ENCODE data around the gene TEDC2.

TEDC2 gene

DNA sequence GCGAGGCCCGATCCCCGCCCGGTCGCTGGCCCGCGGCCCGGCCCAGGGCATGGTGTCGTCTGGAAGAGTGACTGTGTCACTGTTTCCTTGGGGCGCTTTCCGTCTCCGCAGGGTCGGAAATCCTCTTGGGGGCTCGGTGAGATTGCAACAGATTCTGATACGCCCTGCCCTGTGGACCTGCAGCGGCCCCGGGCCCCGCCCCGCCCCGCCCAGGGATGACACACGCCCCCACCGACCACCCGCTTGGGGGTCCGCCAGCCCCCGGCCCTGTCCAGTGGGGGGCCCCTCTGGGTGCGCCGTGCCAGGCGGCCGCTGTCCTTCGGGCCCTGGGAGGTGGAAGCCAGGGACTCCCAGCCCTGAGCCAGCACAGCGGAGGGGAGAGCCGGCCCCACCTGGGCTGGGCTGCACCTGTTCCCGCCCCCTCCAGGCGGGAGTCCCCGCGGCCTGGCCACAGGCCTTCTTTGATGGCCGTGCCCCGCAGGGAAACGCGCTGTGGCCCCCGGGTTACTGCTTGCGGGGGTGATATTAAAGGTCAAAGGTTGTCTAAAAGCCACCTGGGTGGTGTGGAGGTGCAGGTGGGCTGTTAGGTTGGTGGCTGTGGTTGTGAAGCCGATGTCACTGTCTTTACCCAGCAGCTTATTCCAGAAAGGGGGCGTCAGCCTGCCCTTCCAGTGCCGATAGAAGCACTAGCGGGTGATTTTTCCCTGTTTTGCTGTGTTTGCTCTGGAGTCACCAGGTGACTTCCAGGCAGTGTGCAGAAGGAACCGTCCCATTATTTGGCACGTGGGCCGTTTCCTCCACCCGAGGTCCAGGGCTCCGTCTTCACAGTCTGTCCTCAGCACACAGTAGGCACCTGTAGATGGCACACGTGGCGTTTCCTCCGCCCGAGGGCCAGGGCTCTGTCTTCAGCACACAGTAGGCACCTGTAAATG lies 15.8 kb downstream of the TEDC2 start:
- Histone ChIP-seq H3K79me2 (ENCODE audit: low read length) (peaks cover 23% of the 10 kb centered on the region), H3K27me3 (replicated peaks; ENCODE audit: insufficient read depth, low read length) (peaks cover 26% of the 10 kb centered on the region), H3K27ac (ENCODE audit: low read length) (no peak overlapping the region), H2AFZ (ENCODE audit: low read length) (peak overlapping the region; percentile 58), H3K36me3 (replicated peaks; ENCODE audit: insufficient read depth, low read length) (no peaks in the 10 kb centered on the region), H3K9me3 (replicated peaks; ENCODE audit: insufficient read depth, low read length) (no peaks in the 10 kb centered on the region), H3K9me2 (replicated peaks; ENCODE audit: insufficient read depth, low read length) (no peaks in the 10 kb centered on the region), H3K4me2 (ENCODE audit: low read depth, low read length) (peak overlapping the region; percentile 98), H3K4me1 (ENCODE audit: low read length) (no peaks in the 10 kb centered on the region), H3K9ac (ENCODE audit: low read length) (peak overlapping the region; percentile 29; the same call in 1 of the 2 replicates), H3K4me3 (ENCODE audit: low read length) (peak overlapping the region; percentile 67), H3F3A (ENCODE audit: insufficient read depth, low read length) (peaks cover 6% of the 10 kb centered on the region; the same call in 1 of the 2 replicates), H4K20me1 (ENCODE audit: insufficient read depth, low read length) (no peaks in the 10 kb centered on the region)
- peak; percentile 32 for DNase-seq
- TF ChIP-seq EZH2 (optimal IDR thresholded peaks at IDR 0.05; ENCODE audit: low read depth, low read length), result no peak
- TF ChIP-seq EZH2phosphoT487 (IDR thresholded peaks at IDR 0.05; ENCODE audit: low read length), result no peak
- TF ChIP-seq, protein P1, sequence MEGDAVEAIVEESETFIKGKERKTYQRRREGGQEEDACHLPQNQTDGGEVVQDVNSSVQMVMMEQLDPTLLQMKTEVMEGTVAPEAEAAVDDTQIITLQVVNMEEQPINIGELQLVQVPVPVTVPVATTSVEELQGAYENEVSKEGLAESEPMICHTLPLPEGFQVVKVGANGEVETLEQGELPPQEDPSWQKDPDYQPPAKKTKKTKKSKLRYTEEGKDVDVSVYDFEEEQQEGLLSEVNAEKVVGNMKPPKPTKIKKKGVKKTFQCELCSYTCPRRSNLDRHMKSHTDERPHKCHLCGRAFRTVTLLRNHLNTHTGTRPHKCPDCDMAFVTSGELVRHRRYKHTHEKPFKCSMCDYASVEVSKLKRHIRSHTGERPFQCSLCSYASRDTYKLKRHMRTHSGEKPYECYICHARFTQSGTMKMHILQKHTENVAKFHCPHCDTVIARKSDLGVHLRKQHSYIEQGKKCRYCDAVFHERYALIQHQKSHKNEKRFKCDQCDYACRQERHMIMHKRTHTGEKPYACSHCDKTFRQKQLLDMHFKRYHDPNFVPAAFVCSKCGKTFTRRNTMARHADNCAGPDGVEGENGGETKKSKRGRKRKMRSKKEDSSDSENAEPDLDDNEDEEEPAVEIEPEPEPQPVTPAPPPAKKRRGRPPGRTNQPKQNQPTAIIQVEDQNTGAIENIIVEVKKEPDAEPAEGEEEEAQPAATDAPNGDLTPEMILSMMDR (IDR thresholded peaks at IDR 0.05; ENCODE audit: low read length), result 0 out of 2 replicates have a peak, but pooled peaks have one; percentile 4

DNA sequence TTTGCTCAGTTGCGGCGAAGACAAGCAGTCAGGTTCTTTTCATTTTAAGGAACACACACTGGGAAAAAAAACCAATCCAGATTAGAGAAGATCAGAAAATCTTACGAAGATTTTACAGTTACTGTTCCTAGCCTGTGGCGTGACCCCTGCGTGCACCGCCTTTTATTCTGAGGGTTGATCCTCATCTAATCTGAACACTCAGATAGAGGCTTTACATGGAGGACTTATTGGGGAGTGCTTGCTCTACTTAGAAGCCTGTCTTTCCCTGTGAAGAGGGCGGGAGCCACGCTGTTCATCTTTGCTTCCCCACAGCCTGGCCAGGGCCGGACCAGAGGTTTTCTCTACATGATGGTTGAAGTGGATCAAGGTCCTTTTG lies 16.4 kb downstream of the TEDC2 start:
- Histone ChIP-seq H3K4me2 (ENCODE audit: low read depth, low read length) (0 out of 2 replicates have a peak overlapping the region, but pooled peaks have one; percentile 98), H3K36me3 (replicated peaks; ENCODE audit: insufficient read depth, low read length) (no peaks in the 10 kb centered on the region), H2AFZ (ENCODE audit: low read length) (no peak overlapping the region), H3K9me3 (replicated peaks; ENCODE audit: insufficient read depth, low read length) (no peaks in the 10 kb centered on the region), H3K4me3 (ENCODE audit: low read length) (no peak overlapping the region), H3K9ac (ENCODE audit: low read length) (no peak overlapping the region), H3K9me2 (replicated peaks; ENCODE audit: insufficient read depth, low read length) (no peaks in the 10 kb centered on the region), H3K27me3 (replicated peaks; ENCODE audit: insufficient read depth, low read length) (peaks cover 21% of the 10 kb centered on the region), H3F3A (ENCODE audit: insufficient read depth, low read length) (peaks cover 6% of the 10 kb centered on the region; the same call in 1 of the 2 replicates), H3K79me2 (ENCODE audit: low read length) (peaks cover 23% of the 10 kb centered on the region), H3K4me1 (ENCODE audit: low read length) (no peaks in the 10 kb centered on the region), H3K27ac (ENCODE audit: low read length) (no peak overlapping the region), H4K20me1 (ENCODE audit: insufficient read depth, low read length) (no peaks in the 10 kb centered on the region)
- DNase-seq, result no peak
- no peak for TF ChIP-seq EZH2 (optimal IDR thresholded peaks at IDR 0.05; ENCODE audit: low read depth, low read length)
- TF ChIP-seq, protein P1 (IDR thresholded peaks at IDR 0.05; ENCODE audit: low read length), result no peak
- no peak for TF ChIP-seq EZH2phosphoT487 (IDR thresholded peaks at IDR 0.05; ENCODE audit: low read length)

DNA sequence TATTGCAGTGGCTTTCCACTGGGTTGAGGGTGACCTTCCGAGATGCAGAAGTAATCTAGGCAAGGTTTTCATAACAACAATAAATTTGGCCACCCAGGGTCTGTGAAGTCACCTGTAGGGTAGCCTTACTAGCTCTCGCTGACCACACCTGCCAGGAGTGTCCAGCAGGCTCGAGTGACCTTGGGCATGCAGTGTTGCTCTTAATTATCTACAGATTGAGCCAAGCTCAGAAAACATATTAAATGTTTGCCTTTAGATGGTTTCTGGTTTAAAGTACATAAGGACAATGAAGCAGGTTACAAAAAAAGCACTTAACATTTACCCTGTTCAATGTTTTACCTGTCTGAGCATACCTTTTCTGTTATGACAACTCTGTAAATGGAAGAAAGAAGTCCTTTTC lies 16.8 kb downstream of the TEDC2 start:
- no peak overlapping the region for H3K9ac ChIP-seq (ENCODE audit: low read length)
- H3K9me3 ChIP-seq (replicated peaks; ENCODE audit: insufficient read depth, low read length), result no peaks in the 10 kb centered on the region
- no peak overlapping the region for H3K4me2 ChIP-seq (ENCODE audit: low read depth, low read length)
- peaks cover 17% of the 10 kb centered on the region for H3K27me3 ChIP-seq (replicated peaks; ENCODE audit: insufficient read depth, low read length)
- no peak overlapping the region for H3K4me3 ChIP-seq (ENCODE audit: low read length)
- no peaks in the 10 kb centered on the region for H4K20me1 ChIP-seq (ENCODE audit: insufficient read depth, low read length)
- DNase-seq, result no peak
- peaks cover 24% of the 10 kb centered on the region for H3K79me2 ChIP-seq (ENCODE audit: low read length)
- TF ChIP-seq EZH2phosphoT487 (IDR thresholded peaks at IDR 0.05; ENCODE audit: low read length) (no peak), EZH2 (optimal IDR thresholded peaks at IDR 0.05; ENCODE audit: low read depth, low read length) (no peak)
- TF ChIP-seq, protein P1 (IDR thresholded peaks at IDR 0.05; ENCODE audit: low read length), result no peak
- H2AFZ ChIP-seq (ENCODE audit: low read length), result no peak overlapping the region
- H3K4me1 ChIP-seq (ENCODE audit: low read length), result no peaks in the 10 kb centered on the region
- H3K36me3 ChIP-seq (replicated peaks; ENCODE audit: insufficient read depth, low read length), result no peaks in the 10 kb centered on the region
- H3F3A ChIP-seq (ENCODE audit: insufficient read depth, low read length), result peaks cover 6% of the 10 kb centered on the region; the same call in 1 of the 2 replicates
- no peak overlapping the region for H3K27ac ChIP-seq (ENCODE audit: low read length)
- no peaks in the 10 kb centered on the region for H3K9me2 ChIP-seq (replicated peaks; ENCODE audit: insufficient read depth, low read length)
